NCI-H748 treated with DMSO at 0.1 percent for 48 hours (cell line): ENCODE measurements around the gene CENPF.
"Not testable (repeated sequence)": the region's sequence is repeated elsewhere in the genome, so short reads cannot be mapped to it uniquely, and the experiment has no call there.

Experiments
- DNase-seq: peaks from one replicate; lab custom pipeline; 2025; lab: John Stamatoyannopoulos, UW

CENPF gene

DNA sequence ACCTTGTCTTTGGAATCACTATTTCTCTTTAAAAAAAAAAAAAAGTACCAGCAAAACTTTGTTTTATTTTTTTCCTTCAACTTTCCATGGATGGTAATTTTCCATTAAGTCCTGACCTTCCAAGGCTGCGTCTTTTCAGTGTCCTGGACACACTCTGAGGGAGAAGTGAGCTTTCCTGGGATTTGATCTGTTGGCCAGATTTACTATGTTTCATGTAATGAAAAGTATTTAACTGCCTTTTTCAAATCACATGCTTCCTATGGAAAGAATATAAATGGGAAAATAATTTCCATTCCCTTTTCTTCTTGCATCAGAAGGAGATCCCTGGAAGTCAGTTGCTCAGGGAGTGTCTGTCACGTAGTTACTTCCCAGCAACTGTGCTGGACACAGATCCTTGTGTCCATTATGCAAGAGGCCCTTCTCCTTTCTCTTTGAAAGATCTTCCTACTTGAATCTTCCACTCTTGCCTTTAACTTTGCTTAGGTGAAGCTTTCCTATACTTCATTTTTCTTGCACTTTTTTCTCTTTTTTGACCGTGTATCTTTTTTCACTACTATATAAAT lies 59.3 kb downstream of the CENPF start:
- no peak for DNase-seq

DNA sequence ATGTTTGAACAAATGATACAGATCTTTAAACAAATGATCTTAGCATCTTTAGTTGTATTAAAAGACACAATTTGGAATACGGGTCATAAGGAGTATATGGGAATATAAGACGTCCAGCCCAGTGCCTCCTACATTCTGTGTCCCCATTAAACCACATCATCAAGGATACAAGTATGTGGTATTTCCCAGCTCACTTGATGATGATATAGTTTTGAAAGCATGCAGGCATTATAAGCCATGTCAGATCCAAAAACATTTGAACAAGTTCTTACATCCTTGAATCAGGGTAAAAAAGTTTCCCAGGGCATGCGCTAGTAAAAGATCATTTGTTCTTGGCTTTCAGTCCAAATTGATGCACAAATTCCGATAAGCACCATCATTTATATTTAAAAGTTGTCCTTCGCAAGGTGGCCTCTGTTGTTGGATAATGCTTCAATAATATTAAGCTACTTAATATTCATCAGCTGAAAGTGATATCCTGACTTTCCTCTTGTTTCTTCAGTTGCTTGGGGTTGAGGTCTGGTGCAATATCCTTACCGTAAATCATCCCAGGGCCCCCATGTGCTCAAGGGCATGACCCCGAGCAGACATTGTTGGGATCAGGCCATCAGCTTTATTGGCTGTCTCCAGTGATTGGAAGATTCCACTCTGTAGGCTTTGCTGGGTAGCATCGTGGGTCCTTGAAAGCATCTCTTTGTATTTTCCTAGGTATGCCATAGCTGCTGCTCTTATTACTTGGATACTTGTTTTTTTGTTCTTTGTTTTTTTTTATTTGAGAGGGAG lies 61.8 kb downstream of the CENPF start:
- no peak for DNase-seq

DNA sequence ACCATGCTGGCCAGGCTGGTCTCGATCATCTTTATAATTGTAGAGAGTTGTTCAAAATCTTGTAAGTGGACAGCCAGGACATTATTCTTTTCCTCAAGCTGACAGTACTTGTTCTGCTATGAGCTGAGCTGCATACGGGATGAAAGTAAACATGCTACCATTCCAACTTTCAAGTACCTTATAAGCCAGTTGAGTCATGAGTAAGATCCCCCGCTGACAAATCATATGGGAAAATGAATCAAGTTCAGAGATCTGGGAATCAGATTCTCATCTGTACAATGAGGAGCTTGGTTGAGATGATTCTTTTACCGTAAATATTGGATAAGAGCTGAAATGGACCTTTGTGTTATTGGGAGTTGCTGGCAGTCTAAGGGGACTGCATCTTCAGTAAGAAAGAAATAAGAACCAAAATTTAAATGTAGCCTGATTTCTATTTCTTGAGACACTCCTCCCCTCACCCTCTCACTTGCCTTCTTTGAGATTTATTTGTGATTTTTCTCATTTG lies 62.7 kb downstream of the CENPF start:
- DNase-seq: no peak

DNA sequence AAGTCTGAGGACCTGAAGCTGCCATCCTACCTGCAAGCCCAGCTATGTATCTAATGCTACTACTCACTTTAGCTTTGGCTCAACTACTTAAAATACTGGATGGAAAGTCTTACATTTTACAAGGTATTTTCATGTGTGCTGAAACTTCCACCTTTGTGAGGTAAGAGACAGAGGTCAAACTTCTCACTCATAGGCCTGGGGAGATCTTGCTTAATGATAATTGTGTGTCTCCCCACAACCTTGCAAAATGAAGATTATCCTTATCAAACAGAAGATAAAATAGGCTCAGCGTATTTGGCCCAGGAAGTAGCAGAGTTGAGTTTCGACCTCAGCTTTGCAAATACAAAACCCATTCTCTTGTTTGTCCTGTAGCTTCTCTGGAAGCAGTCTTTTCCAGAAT lies 63.7 kb downstream of the CENPF start:
- DNase-seq: no peak

DNA sequence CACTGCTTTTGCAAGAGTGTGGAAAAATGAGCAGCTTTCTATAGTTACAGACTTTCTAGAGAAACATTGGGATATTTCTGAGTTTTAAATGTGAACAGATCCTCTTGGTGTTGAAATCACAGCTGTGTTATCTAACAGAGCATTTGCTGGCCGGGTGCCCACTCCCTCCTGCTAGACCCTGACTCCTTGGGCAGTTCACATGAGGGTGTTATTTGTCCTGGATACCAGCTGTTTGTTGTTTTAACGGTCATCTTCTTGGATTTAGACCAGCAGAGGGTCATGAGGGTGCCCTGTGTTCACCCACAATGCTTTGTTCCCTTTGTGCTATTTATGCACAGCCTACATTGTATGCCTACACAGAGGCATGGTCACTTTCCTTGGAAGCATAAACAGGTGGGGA lies 67.1 kb downstream of the CENPF start:
- no peak for DNase-seq

DNA sequence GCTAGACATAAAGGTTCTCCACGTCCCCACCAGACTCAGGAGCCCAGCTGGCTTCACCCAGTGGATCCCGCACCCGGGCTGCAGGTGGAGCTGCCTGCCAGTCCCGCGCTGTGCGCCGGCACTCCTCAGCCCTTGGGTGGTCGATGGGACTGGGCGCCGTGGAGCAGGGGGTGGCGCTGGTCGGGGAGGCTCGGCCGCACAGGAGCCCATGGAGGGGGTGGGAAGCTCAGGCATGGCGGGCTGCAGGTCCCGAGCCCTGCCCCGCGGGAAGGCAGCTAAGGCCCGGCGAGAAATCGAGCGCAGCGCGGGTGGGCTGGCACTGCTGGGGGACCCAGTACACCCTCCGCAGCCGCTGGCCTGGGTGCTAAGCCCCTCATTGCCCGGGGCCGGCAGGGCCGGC lies 70.0 kb downstream of the CENPF start:
- DNase-seq: not testable (repeated sequence)

DNA sequence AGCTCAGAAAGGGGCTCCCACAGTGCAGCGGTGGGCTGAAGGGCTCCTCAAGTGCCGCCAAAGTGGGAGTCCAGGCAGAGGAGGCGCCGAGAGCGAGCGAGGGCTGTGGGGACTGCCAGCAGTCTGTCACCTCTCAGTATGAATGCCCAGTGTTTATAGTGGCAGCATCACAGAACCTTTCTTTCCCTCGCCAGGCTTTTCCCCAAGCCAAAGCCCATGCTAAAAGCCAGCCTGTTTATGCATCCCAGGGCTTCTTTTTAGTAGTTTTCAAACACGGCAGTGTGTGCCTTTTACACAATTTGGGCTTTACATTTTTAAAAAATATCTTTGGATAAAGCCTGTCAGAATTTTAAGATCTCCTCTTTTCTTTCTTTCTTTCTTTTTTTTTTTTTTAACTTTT lies 70.6 kb downstream of the CENPF start:
- no peak for DNase-seq

DNA sequence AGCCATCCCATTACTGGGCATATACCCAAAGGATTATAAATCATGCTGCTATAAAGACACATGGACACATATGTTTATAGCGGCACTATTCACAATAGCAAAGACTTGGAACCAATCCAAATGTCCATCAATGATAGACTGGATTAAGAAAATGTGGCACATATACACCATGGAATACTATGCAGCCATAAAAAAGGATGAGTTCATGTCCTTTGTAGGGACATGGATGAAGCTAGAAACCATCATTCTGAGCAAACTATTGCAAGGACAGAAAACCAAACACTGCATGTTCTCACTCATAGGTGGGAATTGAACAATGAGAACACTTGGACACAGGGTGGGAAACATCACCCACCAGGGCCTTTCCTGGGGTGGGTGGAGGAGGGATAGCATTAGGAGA lies 72.5 kb downstream of the CENPF start:
- not testable (repeated sequence) for DNase-seq

DNA sequence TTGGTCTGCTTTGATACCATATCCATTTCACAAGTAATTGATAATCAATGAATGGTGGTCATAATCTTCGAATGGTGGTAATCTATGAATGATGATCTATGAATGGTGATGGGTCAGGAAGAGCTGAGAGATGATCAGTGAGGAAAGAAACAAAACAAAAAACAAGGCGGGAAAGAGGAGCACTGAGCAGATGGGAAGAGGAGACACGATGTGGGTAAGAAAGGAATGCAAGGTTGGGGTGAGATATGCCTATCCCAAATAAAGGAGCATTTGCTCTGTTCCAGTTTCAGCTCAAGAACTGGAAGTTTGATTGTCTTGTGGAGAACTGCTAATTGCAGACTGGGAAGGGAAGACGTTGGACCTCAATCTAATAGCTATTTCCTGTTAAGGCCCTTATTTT lies 73.8 kb downstream of the CENPF start:
- no peak for DNase-seq

DNA sequence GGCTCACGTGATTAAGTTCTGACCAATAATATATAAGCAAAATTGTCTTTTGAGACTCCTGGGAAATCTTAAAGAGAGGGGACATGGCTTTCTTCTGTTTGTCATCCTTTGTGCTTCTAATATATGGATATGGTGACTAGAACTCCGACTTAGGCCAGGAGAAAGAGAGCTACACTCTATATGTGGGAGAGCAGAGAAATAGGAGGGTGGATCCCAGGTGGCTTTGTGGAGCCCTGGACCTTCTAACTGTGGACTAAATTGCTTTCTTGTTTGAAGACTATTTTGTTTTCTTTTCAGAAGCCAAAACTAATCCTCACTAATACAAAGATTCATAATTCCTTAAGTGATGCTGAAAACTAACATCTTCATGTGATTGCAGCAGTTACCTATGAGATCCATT lies 75.0 kb downstream of the CENPF start:
- no peak for DNase-seq

DNA sequence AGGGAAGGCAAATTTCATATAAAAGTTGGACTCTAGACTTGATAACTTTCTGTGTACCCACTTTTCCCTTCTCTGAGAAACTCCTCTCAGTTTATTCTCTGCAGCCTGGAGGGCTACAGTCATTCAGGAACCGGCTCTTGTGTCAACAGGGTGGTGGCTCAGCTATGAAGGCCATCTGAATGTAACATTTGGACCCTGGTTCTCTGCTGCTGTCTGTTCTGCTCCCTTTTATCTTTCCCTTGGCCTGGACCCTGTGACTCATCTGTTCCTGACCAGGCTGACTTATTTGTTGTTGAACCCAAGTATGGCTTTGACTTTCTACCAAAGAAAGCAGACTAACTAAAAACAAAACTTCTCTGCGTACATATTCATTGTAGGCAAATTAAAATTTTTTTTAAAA lies 75.4 kb downstream of the CENPF start:
- DNase-seq: no peak

DNA sequence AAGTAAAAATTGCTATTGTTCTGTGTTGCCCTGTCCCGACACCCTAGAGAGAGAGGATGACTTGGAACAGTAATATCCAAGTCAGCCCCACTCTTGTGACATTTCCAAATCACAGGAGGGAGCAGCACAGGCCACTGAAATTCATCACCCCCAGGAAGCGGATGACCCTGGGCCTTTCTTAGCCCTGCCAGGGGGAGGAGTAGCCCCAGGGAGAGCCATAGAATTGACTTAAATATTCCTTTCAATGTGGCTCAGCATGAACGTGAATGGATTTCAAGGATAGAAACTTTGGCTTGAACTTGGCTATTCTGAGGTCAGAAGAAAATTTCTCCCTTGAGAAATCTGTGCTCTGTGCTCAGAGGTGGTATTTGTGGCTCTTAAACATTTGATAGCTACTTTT lies 80.6 kb downstream of the CENPF start:
- DNase-seq: no peak

DNA sequence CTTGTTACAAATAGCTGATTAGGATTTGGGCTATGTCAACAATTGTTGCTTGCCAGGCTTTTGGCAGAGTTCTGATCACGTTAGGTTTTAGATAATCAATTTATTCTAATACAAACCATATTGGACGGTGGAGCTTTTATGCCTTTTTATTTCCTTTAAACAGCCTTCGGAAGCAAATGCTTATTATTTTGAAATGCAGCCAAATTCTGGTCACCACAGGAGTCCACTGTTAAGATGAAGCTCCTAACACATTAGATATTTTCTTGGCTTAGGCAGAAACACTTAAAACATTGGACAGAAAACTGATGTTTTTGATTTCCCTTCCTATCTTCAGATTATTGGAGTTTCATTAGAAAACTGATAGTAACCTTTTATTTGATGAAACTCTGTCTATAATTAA lies 82.9 kb downstream of the CENPF start:
- no peak for DNase-seq

DNA sequence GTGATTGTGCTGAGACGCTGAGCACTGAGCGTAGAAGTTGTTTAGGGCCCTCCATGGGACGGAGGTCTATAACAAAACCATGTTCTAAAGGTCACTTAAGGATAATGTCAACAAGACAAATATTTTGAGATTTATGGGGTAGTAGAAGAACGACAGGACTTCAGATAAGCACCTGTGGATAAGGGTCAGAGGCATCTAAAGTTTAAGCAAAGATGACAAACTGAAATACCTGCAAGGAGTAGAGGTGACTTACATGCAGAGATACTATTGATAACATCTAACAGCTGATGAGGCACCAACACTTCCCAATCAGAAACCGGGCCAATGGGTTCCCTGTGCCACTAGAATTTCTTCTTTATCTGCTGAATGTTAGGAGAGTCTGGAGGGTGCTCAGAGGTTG lies 83.5 kb downstream of the CENPF start:
- DNase-seq: no peak

DNA sequence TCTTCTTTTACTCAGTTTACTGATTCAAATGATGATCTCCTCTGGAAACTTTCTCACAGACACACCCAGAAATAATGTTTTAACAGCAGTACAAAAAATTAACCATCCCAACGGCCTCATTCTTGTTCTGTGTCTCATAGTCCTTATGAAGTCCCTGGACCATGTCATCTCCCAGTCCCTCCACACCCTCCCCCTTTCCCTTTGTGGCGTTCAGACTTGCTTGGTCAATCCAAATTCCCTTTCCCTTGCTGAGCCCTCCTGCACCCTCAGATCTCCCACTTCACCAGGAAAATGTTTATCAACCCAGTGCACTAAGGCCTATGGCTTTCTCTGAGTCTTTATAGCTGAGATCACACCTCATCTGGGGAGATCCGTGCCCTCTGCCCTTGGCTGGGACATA lies 85.9 kb downstream of the CENPF start:
- DNase-seq: no peak

DNA sequence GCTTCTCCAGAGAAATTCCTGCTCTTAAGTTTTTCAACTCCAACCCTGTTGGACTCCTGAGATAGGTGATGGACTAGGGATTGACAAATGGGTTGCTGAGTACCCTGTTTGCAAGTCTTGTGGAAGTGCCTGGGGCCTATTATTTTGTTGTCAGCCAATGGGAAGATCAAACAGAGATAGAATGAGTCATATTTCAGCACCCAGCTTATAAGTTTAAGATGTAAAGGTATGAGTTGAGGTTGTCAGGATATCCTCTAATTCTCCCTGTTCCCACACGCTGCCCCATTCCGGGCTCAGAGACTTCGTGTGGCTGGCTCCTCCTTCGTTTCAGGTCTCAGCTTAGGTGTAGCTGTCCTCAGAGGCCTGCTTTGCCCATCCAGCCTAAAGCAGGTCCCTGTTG lies 91.8 kb downstream of the CENPF start:
- no peak for DNase-seq

DNA sequence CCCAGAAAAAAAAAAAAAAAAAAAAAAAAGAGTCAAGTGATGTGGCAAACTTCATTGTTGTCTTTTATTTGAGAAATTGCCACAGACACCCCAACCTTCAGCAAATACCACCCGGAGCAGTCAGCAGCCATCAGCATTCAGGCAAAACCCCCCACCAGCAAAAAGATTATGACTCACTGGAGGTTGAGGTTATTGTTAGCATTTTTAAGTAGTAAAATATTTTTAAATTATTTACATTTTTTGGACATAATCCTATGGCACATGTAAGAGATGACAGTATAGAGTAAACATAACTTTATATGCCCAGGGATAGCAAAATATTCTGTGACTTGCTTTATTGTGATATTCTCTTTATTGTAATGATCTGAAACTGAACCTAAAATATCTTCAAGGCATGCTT lies 95.6 kb downstream of the CENPF start:
- DNase-seq: no peak

DNA sequence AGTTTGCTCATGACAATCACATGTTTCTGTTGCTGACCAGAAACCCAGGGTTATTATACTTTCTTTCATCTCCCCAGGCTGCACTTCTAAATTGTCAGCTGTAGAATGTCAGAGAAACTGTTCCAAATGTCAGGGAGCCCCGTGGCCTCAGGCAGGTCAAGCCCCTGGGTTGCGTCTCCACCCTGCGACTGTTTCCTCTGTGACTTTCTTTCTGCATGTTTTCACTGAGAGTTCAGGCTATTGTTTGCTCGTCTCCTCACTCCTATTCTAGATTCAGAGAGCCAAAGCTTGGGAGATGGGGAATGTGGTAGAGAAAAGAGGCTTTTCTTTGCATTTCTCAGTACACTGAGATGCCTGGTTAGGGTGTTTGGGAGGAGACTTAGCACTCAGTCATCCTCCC lies 97.4 kb downstream of the CENPF start:
- DNase-seq: no peak

DNA sequence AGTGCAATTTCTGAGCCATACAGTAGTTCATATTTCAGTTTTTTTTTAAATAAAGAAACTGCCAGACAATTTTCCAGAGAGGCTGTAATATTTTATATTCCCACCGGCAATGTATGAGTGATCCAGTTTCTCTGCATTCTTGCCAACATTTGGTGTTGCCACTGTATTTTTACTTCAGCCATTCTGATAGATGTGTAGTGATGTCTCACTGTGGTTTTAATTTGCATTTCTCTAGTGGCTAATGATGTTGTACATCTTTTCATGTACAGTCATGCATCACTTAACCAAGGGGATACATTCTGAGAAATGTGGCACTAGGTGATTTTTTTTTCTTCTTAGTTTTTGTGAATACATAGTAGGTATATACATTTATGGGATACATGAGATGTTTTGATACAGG lies 99.6 kb downstream of the CENPF start:
- DNase-seq: no peak

DNA sequence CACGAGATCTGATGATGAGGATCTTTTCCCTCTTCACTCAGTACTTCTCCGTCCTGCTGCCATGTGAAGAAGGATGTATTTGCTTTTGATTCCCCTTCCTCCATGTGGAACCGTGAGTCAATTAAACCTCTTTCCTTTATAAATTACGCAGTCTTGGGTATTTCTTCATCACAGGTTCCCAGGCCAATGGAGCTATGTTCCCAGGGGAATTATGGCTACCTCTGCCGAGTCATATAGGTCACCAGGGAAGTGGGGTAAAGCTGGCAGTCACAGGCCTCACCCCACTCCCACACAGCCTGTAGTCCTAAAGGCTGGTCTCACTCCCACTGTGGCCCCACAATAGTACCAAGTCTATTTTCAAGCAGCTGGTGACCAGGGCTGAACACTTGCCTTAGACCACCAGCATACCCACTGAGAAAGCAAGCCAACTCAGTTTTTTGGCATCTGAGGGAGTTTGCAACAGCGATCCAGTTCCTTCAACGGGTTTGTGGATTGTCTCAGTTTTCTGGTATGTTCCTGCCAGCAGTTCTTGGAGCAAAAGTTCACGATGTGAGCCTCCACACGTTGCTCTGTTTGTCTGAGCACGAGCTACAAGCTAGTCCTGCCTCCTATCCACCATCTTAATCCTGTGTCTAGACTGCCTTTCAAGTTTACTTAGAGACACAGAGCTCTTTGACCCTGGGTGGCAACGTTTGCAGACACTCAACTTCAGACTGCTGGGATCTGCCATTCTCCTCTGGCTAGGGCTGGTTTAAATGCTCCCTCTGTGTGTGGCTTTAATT lies 104.5 kb downstream of the CENPF start:
- DNase-seq: no peak

DNA sequence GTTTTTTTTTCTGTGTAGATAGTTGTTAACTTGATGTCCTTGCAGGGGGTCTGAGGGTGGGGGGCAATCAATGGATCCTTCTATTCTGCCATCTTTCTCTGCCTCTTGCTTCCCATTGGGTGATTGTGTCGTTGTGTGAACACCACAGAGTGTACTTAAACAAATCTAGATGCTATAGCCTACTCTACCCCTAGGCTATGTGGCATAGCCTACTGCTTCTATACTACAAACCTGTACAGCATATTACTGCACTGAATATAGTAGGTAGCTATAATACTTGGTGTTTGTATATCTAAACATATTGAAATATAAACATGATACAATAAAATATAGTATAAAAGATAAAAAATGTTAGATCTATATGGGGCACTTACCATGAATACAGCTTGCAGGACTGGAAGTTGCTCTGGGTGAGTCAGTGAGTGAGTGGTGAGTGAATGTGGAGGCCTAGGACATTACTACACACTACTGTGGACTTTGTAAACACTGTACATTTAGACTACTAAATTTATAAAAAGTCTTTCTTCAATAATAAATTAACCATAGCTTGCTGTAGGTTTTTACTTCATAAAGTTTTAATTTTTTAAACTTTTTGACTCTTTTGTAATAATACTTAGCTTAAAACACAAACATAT lies 105.4 kb downstream of the CENPF start:
- DNase-seq: no peak

DNA sequence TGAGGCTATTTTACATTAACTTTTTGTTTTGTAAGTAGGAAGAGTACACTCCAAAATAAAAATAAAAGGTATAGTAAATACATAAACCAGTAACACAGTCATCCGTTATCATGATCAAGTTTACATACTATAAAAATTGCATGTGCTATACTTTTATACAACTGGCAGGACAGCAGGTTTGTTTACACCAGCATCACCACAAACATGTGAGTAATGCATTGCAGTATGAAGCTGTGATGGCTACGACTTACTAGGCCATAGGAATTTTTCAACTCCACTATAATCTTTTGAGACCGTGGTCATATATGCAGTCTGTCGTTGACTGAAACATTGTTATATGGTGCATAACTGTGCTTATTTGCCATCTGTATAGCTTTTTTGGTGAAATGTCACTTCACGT lies 106.2 kb downstream of the CENPF start:
- DNase-seq: no peak

DNA sequence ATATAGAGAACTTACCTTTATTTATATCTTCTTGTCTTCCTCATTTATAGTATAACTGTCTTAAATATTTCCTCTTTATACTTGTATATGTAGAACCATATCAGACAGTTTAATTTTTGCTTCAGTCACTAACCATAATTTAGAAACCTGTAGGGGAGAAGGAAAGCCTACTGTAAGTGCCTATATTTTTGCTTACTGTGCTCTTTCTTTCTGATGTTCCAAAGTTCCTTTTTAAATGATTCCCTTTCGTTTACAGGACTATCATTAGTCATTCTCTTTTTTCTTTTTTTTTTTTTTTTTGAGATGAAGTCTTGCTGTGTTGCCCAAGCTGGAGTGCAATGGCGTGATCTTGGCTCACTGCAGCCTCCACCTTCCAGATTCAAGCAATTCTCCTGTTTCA lies 109.7 kb downstream of the CENPF start:
- no peak for DNase-seq
